ENCODE measurements around the gene MRTFA. TPM values are rescaled to one million over a fixed set of nuclear protein-coding genes. Genes with fewer than 3 reads are reported as not detected.
"Not testable (repeated sequence)": the region's sequence is repeated elsewhere in the genome, so short reads cannot be mapped to it uniquely, and the experiment has no call there.

The MRTFA gene
- polyA plus RNA-seq (2013, experiment 1 of 2; ENCODE audit: insufficient read length) = 46.5 TPM
- 49.9 TPM for polyA plus RNA-seq (2013, experiment 2 of 2; ENCODE audit: insufficient read length)

- DNase-seq = peak; percentile 100
Observed at GRCh38 chr22:40636380-40637182, at the start of gene MRTFA. TSS of gene MRTFA (minus strand) at chr22:40636719.

- DNase-seq = no peak
Observed at GRCh38 chr22:40685406-40685805, 48.9 kb upstream of the MRTFA start.

GRCh38 chr22:40684728-40685127 is 48.2 kb upstream of the MRTFA start:
- DNase-seq = no peak

GRCh38 chr22:40681451-40681850 is 44.9 kb upstream of the MRTFA start:
- no peak for DNase-seq

- no peak for DNase-seq
Observed at GRCh38 chr22:40680819-40681183, 44.3 kb upstream of the MRTFA start.

- peak; percentile 67 for DNase-seq
Observed at GRCh38 chr22:40679964-40680818, 43.7 kb upstream of the MRTFA start.

- no peak for DNase-seq
Observed at GRCh38 chr22:40679249-40679963, 42.9 kb upstream of the MRTFA start, which contains the start of gene MCHR1. TSS of gene MCHR1 (plus strand) at chr22:40679484. CDS start at chr22:40679653, 169 bp downstream.

GRCh38 chr22:40678493-40679248 is 42.2 kb upstream of the MRTFA start:
- DNase-seq = no peak

- no peak for DNase-seq
Observed at GRCh38 chr22:40676644-40677043, 40.1 kb upstream of the MRTFA start.

GRCh38 chr22:40676166-40676565 is 39.6 kb upstream of the MRTFA start:
- DNase-seq = not testable (repeated sequence)

- DNase-seq = no peak
Observed at GRCh38 chr22:40674274-40674673, 37.8 kb upstream of the MRTFA start.

- DNase-seq = no peak
Observed at GRCh38 chr22:40673017-40673416, 36.5 kb upstream of the MRTFA start.

- no peak for DNase-seq
Observed at GRCh38 chr22:40671796-40672360, 35.4 kb upstream of the MRTFA start.

- DNase-seq = no peak
Observed at GRCh38 chr22:40671369-40671768, 34.9 kb upstream of the MRTFA start.

- DNase-seq = no peak
Observed at GRCh38 chr22:40670058-40670457, 33.5 kb upstream of the MRTFA start.

- peak; percentile 72 for DNase-seq
Observed at GRCh38 chr22:40668611-40669411, 32.3 kb upstream of the MRTFA start.

GRCh38 chr22:40666151-40666848 is 29.8 kb upstream of the MRTFA start:
- peak; percentile 75 for DNase-seq

GRCh38 chr22:40665312-40665711 is 28.8 kb upstream of the MRTFA start:
- DNase-seq = peak; percentile 43

GRCh38 chr22:40661671-40662070 is 25.2 kb upstream of the MRTFA start:
- DNase-seq = no peak

- no peak for DNase-seq
Observed at GRCh38 chr22:40660730-40661129, 24.2 kb upstream of the MRTFA start.
